EH (cell line): ENCODE measurements around the gene CEP131.

Source experiments
- DNase-seq: peaks from one replicate; pipeline ENCODE4 v3.0.0-alpha.2; 2015; ENCODE audit warnings: low read depth

The CEP131 gene

GRCh38 chr17:81251709-81252301, 29.0 kb upstream of the CEP131 start:
- DNase-seq = no peak

- no peak for DNase-seq
These were observed 28.4 kb upstream of the CEP131 start for GRCh38 chr17:81251094-81251708.

DNA sequence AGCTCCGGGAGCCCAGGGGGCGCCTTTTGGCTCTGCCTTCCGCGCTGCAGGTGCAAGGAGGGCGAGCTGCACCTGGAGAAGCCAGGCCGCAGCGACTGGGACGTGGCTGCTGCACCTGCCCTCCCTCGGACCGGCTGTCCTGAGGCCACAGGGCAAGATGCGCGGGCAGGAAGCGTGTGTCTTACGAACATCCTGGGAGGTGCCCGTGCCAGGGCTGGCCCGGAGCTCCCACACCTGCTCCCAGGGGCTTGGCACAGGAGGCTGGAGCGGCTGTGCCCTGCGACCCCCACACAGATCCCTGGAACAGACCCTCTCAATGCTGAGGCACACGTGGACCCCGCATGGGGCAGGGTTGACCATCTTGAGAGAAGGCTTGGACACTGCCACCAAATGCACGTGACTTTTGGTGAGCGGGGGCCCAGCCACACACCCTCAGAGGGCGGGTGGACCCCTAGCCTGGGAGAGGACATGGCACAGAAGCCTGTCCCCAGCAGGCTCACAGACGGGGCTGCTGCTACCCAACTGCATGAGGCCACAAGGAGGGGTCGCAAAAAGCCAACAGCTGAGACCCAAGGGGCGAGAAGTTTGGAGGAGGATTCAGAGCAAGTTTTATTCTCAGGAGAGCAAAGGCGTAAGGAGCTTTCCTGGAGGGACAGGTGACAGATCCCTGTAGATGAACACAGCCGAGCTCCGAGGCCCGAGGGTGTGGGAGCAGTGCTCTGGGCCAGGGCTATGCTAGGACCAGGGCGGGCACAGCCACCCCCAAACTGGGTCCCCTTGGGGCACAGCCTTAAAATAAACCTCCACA, 27.7 kb upstream of the CEP131 start:
- DNase-seq = no peak

DNA sequence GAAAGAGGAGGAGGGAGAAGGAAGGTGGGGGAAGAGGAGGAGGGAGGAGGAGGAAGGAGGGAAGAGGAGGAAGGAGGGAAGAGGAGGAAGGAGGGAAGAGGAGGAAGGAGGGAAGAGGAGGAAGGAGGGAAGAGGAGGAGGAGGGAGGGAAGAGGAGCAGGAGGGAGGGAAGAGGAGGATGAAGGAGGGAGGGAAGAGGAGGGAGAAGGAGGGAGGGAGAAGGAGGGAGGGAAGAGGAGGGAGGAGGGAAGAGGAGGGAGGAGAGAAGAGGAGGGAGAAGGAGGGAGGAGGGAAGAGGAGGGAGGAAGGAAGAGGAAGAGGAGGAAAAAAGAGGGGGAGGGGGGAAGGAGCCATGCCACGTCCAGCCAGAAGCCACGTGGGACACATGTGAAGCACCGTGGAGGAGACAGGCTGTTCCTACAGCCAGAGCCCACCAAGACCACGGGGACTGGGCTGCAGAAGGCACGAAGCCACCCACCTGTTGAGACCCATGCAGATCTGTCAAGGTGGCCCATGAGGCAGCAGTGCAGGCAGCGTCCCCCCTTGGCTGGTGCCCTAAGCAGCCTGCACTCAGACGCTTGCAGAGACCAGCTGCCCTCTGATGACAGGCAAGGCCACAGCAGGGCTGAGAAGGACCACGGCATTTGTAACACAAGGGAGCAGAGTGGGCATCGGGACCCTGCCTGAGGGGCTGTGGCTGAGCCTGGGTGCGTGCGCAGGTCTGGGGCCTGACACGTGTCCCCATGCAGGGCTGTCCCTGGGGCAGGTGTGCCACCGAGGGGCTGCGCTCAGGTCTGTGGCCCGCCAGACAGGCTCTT, 26.7 kb upstream of the CEP131 start:
- peak; percentile 21 for DNase-seq

DNA sequence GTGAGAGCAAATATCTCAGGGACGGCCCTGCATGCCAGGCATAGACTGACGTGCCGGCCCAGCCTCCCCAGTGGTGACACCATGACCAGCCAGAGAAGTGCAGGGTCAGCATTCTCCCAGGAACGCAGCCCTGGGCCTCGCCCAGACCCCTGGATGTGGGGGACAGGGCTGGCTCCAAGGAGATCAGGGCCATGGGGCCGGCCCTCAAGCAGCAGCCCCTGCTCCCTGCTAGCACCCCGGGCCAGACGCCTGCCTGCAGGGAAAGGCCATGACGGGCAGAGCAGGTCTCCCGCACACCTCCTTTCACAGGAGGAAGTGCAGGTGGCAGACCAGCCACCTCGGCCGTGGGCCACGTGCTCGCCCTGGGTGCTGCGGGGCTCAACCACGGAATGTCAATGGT, 25.9 kb upstream of the CEP131 start:
- no peak for DNase-seq

DNA sequence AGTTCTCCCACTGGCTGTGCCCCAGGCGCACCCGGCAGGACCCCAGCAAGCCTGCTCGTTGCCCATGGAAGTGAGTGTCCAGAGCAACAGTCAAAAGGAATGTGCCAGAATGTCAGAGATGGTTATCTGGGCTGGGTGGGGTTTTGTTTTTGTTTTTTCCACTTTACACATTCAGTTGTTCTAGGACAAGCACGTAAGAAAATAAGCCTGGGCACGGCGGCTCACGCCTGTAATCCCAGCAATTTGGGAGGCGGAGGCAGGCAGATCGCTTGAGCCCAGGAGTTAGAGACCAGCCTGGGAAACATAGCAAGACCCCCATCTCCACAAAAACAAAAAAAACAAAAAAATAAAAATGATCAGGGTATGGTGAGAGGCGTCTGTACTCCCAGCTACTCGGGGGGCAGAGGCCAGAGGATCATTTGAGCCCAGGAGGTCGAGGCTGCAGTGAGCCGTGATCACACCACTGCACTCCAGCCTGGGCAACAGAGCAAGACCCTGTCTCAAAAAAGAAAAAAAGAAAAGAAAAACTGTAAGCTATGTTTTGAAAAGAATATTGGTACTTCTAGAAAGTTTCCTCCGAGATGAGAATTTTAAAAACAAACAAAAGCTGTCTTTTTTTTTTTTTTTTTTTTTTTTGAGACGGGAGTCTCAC, 24.7 kb upstream of the CEP131 start:
- no peak for DNase-seq

GRCh38 chr17:81246679-81247338, 24.0 kb upstream of the CEP131 start:
- no peak for DNase-seq

GRCh38 chr17:81246343-81246670, 23.5 kb upstream of the CEP131 start:
- DNase-seq = no peak

- DNase-seq = no peak
These were observed 23.0 kb upstream of the CEP131 start for GRCh38 chr17:81245665-81246342.

DNA sequence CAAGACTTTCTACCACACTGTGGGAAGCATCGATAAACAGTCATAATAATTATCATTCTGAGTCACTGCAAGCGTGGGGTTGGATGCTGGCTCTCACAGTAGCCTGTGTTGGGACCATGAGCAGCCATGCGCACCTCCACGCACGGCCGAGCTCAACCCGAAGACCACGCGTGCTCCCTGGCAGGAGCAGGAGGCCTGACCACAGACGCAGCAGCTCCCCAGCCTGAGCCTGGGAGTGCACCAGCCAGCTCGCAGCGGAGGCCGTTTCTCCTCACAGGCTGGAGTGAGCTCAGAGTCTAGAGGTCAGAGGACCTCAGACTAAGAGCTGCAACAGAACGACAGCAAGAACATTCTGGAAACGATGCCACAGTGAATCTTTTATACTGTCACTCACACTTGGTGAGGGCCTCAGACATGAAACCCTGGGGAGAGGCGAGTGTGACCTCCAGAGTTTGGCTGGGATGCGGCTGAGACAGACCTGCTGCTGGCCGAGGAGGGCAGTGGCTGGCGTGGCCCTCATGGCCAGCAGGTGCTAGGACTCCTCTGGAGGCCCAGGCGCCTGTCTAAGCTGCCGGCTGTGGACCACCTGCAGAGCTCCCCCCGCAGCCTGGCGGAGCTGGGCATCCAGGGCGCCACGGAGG, 22.4 kb upstream of the CEP131 start:
- DNase-seq = no peak

DNA sequence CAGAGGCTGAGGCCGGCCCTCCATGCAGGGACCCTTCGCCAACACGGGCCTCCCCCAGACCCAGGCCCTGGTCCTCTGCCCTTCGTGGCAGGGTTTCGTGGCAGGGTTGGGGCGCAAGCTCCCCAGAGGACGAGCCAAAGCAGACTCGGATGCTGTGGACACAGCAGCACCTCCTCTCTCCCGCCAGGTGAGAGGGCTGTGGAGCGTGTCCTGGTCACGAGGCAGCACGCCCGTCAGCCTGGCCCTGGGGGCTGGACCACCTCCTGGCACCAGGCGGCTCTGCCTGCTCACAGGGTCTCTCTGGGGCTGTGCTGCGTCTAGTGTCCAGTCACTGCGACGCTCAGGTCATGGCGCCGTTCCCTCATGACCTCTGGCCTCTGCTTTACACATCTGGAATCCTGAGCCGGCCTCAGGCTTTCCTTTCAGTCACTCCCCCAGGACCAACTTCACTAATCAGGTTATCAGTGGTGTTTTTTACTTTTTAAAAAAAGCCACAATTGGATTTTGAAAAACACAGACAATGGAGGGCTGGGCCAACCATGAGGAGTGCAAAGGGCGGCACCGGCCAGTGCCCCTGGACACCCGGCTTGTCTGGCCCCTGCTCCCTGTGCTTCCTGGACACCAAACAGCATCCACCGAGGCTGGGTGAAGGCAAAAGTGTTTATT, 21.7 kb upstream of the CEP131 start:
- no peak for DNase-seq

GRCh38 chr17:81243333-81243664, 20.5 kb upstream of the CEP131 start:
- no peak for DNase-seq

DNA sequence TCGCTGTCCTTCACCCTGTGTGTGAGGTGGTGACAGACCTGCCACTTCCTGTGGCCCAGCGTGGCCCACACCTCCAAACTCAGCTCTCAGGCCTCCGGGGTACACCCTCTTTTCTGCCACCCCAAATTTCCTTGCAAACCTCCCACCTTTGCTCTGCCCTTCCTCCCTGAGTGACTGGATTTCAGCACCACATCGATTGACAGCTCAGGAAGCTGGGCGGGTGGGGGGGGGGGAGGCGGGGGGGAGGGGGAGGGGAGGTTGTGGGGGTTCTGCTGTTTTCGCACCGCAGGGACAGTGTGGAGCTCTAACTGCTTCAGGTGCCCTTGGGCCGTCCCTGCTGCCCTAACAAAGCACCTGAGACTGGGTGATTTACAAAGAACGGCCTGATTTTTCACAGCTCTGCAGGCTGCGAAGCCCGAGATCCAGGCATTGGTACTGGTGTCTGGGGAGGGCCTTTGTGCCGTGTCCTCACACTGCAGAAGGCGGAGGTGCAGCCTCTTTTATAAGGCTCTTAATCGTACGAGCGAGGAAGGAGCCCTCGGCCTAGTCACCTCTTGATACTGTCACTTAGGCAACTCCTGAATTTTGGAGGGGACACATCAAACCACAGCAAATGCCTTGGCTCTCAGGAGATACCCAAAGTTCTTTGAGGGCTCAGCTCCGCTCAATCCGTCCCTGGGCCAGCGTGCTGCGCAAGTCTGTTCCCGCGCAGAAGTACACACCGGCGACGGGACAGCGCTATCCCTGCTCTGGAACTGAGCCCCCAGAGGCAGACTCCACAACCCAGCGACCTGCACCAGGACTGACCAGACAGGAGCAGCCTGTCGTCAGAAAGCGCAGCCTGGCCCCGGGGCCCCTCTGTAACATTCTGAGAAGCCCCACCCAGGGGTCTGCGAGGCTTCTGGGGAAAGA, 19.9 kb upstream of the CEP131 start:
- no peak for DNase-seq

- peak; percentile 44 for DNase-seq
These were observed 19.1 kb upstream of the CEP131 start for GRCh38 chr17:81241648-81242420.

- no peak for DNase-seq
These were observed 18.4 kb upstream of the CEP131 start for GRCh38 chr17:81241203-81241602.

GRCh38 chr17:81240761-81241160, 18.0 kb upstream of the CEP131 start:
- no peak for DNase-seq

GRCh38 chr17:81239714-81240555, 17.2 kb upstream of the CEP131 start:
- peak; percentile 39 for DNase-seq
